K562 (cell line): Measurements from ENCODE around the gene PIK3CD. TPM values are rescaled to one million over a fixed set of nuclear protein-coding genes. Genes with fewer than 3 reads are reported as not detected.

Experiments used
- CBFB ChIP-seq: sonication (generic); formaldehyde crosslinking; IDR thresholded peaks from 2 replicates; pipeline ENCODE4 v1.4.0; 2020; ENCODE audit warnings: mild to moderate bottlenecking, missing genetic modification reagents
- KLF6 ChIP-seq: fragments of 250-450 bp; sonication (Bioruptor Pico); IDR thresholded peaks from 2 replicates; pipeline ENCODE4 v1.4.0; 2020; ENCODE audit warnings: mild to moderate bottlenecking, moderate library complexity, borderline replicate concordance
- NFE2 ChIP-seq: IDR thresholded peaks from 2 replicates; pipeline ENCODE4 v1.6.1; 2014; ENCODE audit warnings: antibody characterized with exemption, low read depth
- ZBTB1 ChIP-seq: sonication (generic); formaldehyde crosslinking; IDR thresholded peaks from 2 replicates; pipeline ENCODE4 v1.8.1; 2023; ENCODE audit warnings: missing genetic modification reagents, low read depth, mild to moderate bottlenecking, borderline replicate concordance
- polyA plus RNA-seq, 8 experiments: library from polyadenylated mRNA; depleted of rRNA in 4 of 8; stranded (reverse) in 5 of 8; unstranded in 3 of 8; fragments of >200 nt; fragmentation: Nextera tagmentation in 2 of 8; fragmentation: Illumina TruSeq in 1 of 8; extraction: Ambion mirVana in 2 of 8; extraction: Trizol in 1 of 8; gene quantifications; 2 replicates each; pipeline versions ENCODE4 v1.2.1 to v1.2.3, GENCODE V29; 2011 to 2014; ENCODE audit warnings: inconsistent platforms in 1 of 8, missing spikeins in 1 of 8
- total RNA-seq, 7 experiments: library from RNA; depleted of rRNA in 6 of 7; stranded (reverse); fragments of >200 nt in 6 of 7; fragmentation: Illumina TruSeq in 2 of 7; extraction: Trizol in 2 of 7; gene quantifications; 2 replicates each; pipeline versions ENCODE4 v1.2.1 to v1.2.3, GENCODE V29; 2011 to 2021; ENCODE audit warnings: low replicate concordance in 1 of 7
- TF ChIP-seq, protein P1 (sequence below), 2 experiments: IDR thresholded peaks in 1 of 2; conservative IDR thresholded peaks in 1 of 2; 2 replicates each; pipeline ENCODE4 v1.6.1; 2016; ENCODE audit warnings: low read depth in 2 of 2, mild to moderate bottlenecking in 1 of 2, missing compliant biosample characterization in 1 of 2, missing genetic modification characterization in 1 of 2, moderate library complexity in 1 of 2
- TF ChIP-seq, protein P2 (sequence below): fragments of 450-650 bp; conservative IDR thresholded peaks from 2 replicates; pipeline ENCODE4 v1.6.1; 2016; ENCODE audit warnings: missing genetic modification characterization, low read depth, mild to moderate bottlenecking, missing compliant biosample characterization, moderate library complexity
- TF ChIP-seq, protein P3 (sequence below): fragments of 200-800 bp; sonication (Bioruptor generic); IDR thresholded peaks from 2 replicates; pipeline ENCODE4 v1.6.1; 2016; ENCODE audit warnings: missing genetic modification characterization, missing compliant biosample characterization
- TF ChIP-seq, protein P4 (sequence below): fragments of 450-650 bp; IDR thresholded peaks from 2 replicates; pipeline ENCODE4 v1.6.1; 2016; ENCODE audit warnings: low read depth

Gene PIK3CD
- total and polyA plus RNA-seq, 9 of the 15 experiments (the other 6 are each of a cell fraction or from before 2014, with no cell fraction given): 1.8 to 20.8 (median 7.2) TPM

GRCh38 chr1:9718006-9718680 is 66.6 kb downstream of the PIK3CD start (continued):
- TF ChIP-seq, protein P1, sequence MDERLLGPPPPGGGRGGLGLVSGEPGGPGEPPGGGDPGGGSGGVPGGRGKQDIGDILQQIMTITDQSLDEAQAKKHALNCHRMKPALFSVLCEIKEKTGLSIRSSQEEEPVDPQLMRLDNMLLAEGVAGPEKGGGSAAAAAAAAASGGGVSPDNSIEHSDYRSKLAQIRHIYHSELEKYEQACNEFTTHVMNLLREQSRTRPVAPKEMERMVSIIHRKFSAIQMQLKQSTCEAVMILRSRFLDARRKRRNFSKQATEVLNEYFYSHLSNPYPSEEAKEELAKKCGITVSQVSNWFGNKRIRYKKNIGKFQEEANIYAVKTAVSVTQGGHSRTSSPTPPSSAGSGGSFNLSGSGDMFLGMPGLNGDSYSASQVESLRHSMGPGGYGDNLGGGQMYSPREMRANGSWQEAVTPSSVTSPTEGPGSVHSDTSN (CRISPR knock-in tag; IDR thresholded peaks at IDR 0.05; ENCODE audit: low read depth): no peak
- TF ChIP-seq, protein P1 (tag; conservative IDR thresholded peaks at IDR 0.05; ENCODE audit: low read depth): no peak
- TF ChIP-seq, protein P2, sequence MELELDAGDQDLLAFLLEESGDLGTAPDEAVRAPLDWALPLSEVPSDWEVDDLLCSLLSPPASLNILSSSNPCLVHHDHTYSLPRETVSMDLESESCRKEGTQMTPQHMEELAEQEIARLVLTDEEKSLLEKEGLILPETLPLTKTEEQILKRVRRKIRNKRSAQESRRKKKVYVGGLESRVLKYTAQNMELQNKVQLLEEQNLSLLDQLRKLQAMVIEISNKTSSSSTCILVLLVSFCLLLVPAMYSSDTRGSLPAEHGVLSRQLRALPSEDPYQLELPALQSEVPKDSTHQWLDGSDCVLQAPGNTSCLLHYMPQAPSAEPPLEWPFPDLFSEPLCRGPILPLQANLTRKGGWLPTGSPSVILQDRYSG (tag): 0 out of 2 replicates have a peak, but pooled peaks have one; percentile 41
- TF ChIP-seq, protein P3, sequence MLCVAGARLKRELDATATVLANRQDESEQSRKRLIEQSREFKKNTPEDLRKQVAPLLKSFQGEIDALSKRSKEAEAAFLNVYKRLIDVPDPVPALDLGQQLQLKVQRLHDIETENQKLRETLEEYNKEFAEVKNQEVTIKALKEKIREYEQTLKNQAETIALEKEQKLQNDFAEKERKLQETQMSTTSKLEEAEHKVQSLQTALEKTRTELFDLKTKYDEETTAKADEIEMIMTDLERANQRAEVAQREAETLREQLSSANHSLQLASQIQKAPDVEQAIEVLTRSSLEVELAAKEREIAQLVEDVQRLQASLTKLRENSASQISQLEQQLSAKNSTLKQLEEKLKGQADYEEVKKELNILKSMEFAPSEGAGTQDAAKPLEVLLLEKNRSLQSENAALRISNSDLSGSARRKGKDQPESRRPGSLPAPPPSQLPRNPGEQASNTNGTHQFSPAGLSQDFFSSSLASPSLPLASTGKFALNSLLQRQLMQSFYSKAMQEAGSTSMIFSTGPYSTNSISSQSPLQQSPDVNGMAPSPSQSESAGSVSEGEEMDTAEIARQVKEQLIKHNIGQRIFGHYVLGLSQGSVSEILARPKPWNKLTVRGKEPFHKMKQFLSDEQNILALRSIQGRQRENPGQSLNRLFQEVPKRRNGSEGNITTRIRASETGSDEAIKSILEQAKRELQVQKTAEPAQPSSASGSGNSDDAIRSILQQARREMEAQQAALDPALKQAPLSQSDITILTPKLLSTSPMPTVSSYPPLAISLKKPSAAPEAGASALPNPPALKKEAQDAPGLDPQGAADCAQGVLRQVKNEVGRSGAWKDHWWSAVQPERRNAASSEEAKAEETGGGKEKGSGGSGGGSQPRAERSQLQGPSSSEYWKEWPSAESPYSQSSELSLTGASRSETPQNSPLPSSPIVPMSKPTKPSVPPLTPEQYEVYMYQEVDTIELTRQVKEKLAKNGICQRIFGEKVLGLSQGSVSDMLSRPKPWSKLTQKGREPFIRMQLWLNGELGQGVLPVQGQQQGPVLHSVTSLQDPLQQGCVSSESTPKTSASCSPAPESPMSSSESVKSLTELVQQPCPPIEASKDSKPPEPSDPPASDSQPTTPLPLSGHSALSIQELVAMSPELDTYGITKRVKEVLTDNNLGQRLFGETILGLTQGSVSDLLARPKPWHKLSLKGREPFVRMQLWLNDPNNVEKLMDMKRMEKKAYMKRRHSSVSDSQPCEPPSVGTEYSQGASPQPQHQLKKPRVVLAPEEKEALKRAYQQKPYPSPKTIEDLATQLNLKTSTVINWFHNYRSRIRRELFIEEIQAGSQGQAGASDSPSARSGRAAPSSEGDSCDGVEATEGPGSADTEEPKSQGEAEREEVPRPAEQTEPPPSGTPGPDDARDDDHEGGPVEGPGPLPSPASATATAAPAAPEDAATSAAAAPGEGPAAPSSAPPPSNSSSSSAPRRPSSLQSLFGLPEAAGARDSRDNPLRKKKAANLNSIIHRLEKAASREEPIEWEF (CRISPR knock-in tag): peak; percentile 72; the same call in 1 of the 2 replicates
- TF ChIP-seq NFE2 (no peak), CBFB (CRISPR knock-in tag) (0 out of 2 replicates have a peak, but pooled peaks have one; percentile 4), KLF6 (CRISPR knock-in tag) (no peak; the same call in 1 of the 2 replicates), ZBTB1 (no peak)
- TF ChIP-seq, protein P4, sequence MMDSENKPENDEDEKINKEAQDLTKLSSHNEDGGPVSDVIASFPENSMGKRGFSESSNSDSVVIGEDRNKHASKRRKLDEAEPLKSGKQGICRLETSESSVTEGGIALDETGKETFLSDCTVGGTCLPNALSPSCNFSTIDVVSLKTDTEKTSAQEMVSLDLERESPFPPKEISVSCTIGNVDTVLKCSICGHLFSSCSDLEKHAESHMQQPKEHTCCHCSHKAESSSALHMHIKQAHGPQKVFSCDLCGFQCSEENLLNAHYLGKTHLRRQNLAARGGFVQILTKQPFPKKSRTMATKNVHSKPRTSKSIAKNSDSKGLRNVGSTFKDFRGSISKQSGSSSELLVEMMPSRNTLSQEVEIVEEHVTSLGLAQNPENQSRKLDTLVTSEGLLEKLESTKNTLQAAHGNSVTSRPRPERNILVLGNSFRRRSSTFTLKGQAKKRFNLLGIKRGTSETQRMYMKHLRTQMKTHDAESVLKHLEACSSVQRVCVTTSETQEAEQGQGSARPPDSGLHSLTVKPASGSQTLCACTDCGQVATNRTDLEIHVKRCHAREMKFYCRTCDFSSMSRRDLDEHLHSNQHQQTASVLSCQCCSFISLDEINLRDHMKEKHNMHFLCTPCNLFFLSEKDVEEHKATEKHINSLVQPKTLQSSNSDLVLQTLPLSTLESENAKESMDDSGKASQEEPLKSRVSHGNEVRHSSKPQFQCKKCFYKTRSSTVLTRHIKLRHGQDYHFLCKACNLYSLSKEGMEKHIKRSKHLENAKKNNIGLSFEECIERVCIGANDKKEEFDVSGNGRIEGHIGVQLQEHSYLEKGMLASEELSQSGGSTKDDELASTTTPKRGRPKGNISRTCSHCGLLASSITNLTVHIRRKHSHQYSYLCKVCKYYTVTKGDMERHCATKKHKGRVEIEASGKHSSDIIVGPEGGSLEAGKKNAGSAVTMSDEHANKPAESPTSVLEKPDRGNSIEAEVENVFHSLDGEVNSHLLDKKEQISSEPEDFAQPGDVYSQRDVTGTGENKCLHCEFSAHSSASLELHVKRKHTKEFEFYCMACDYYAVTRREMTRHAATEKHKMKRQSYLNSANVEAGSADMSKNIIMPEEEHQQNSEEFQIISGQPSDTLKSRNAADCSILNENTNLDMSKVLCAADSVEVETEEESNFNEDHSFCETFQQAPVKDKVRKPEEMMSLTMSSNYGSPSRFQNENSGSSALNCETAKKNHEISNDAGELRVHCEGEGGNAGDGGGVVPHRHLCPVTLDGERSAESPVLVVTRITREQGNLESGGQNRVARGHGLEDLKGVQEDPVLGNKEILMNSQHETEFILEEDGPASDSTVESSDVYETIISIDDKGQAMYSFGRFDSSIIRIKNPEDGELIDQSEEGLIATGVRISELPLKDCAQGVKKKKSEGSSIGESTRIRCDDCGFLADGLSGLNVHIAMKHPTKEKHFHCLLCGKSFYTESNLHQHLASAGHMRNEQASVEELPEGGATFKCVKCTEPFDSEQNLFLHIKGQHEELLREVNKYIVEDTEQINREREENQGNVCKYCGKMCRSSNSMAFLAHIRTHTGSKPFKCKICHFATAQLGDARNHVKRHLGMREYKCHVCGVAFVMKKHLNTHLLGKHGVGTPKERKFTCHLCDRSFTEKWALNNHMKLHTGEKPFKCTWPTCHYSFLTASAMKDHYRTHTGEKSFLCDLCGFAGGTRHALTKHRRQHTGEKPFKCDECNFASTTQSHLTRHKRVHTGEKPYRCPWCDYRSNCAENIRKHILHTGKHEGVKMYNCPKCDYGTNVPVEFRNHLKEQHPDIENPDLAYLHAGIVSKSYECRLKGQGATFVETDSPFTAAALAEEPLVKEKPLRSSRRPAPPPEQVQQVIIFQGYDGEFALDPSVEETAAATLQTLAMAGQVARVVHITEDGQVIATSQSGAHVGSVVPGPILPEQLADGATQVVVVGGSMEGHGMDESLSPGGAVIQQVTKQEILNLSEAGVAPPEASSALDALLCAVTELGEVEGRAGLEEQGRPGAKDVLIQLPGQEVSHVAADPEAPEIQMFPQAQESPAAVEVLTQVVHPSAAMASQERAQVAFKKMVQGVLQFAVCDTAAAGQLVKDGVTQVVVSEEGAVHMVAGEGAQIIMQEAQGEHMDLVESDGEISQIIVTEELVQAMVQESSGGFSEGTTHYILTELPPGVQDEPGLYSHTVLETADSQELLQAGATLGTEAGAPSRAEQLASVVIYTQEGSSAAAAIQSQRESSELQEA: no peak
